GM12864 (cell line): ENCODE results near the gene CBFA2T3.

Experiments
- DNase-seq: peaks from one replicate; pipeline ENCODE4 v3.0.0-alpha.2; 2011; ENCODE audit warnings: low read depth
- H3K4me3 ChIP-seq: 2 replicates; pipeline ENCODE4 v1.5.1; 2011; ENCODE audit warnings: mild to moderate bottlenecking, low read depth, low read length, control low read depth
- TF ChIP-seq, protein P1 (sequence below): IDR thresholded peaks from 2 replicates; pipeline ENCODE4 v1.5.1; 2011; ENCODE audit warnings: low read depth, mild to moderate bottlenecking, moderate library complexity, low read length, control low read depth, inconsistent platforms; ENCODE audit errors: missing control alignments

Gene CBFA2T3

DNA sequence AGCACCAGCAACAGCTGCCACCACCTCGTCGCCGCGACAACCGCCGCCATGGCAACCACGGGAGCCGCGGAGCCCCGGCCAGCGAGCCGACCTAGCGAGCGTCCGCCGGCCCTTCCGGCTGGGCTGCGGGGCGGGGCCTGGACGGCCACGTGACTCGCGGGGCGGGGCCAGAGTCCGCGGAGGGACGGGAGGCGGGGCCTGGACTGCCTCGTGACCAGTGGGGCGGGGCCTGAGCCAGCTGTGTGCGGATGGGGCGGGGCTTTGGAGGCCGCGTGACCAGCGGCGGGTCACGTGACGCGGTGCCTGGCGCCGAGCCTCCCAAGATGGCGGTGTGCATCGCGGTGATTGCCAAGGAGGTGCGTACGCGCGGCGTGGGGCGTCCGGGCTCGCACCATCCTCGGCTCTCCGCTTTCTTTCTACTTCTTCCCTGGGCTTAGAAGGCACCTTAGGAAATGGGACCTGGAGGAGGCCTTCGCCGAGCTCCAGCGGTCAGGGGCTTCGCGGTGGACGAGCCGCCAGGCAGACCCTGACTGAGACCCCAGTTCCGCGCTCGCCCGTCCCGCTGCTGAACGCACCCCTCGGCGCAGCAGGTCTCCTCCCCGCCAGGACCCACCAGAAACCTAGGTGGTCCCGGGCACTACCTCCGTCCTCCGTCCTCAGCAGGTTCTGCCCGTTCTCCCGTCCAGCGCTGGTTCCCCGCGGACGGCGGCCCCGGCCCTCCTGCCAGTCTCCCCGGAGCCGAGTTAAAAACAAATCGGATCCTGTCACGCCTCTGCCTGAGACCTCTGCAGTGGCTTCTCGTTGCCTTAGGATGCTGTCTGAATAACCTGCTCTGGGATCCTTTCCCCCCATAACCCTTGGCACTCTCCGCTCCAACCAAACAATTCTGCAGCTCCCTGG, 119.9 kb downstream of the CBFA2T3 start, which contains the start of the genes GALNS and TRAPPC2L:
Gene GALNS (minus strand): TSS at position 120 of the 900 bp plus-strand sequence. CDS start 70 bp downstream, at position 50.
Gene TRAPPC2L (plus strand): TSS at position 300 of the 900 bp plus-strand sequence. CDS start 24 bp downstream, at position 324.
- H3K4me3 ChIP-seq, result peak within 1 kb of the TSS; percentile 93
- TF ChIP-seq, protein P1, sequence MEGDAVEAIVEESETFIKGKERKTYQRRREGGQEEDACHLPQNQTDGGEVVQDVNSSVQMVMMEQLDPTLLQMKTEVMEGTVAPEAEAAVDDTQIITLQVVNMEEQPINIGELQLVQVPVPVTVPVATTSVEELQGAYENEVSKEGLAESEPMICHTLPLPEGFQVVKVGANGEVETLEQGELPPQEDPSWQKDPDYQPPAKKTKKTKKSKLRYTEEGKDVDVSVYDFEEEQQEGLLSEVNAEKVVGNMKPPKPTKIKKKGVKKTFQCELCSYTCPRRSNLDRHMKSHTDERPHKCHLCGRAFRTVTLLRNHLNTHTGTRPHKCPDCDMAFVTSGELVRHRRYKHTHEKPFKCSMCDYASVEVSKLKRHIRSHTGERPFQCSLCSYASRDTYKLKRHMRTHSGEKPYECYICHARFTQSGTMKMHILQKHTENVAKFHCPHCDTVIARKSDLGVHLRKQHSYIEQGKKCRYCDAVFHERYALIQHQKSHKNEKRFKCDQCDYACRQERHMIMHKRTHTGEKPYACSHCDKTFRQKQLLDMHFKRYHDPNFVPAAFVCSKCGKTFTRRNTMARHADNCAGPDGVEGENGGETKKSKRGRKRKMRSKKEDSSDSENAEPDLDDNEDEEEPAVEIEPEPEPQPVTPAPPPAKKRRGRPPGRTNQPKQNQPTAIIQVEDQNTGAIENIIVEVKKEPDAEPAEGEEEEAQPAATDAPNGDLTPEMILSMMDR, result no peak

DNA sequence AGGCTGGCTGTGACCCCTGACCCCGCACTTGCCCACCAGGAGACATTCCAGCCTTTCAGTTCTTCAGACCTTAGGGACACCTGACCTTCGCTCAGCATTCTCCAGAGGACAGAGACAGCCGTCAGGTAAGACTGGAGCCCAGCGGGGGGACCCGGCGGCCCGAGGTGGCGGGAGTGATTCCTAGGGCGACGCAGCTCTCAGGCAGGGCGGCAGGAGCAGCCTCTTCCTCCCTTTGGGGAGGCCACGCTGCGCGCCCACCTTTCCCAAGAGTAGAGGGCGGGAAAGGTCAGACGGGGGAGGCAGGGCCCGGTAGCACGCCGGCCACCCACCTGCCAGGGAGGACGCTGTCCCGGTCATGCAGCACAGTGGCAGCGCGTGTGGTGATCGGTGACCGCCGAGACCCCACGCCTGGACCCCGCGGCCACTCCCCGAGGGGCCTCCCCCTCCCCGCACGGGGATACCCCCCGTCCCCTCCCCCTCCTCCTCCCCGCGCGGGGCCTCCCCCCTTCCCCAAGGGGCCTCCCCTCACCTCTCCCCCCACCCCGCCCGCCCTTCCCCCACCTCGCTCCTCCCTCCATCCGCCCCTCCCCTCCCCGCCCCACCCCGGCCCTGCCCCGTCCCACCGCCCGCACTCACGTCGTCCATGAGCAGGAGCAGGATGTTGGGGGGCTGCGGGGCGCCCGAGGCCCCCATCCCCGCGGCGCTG, 120.7 kb downstream of the CBFA2T3 start:
- H3K4me3 ChIP-seq, result peak overlapping the region; percentile 93
- no peak for DNase-seq
- TF ChIP-seq, protein P1, result no peak

More for the DNA sequence above, 119.9 kb downstream of the CBFA2T3 start, which contains the start of the genes GALNS and TRAPPC2L:
- DNase-seq, result peak; percentile 65

DNA sequence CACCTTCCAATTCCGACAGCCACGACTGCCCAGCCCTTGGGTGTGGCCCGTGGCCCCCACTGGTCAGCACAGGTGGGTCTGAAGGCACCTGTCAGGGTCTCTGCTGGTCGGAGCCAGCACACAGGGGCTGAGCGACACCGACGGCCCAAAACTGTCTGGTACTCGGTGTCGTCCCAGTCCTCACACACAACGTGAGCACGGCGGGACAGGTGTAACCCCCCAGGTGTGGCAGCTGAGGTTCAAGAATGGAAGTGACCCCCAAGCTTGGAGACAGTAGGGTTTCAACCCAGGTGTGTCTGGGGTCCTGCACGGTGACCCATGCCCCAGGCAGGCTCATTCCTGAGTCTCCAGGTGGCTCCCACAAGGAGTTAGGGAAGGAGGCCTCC, 121.3 kb downstream of the CBFA2T3 start:
- peak overlapping the region; percentile 62 for H3K4me3 ChIP-seq

DNA sequence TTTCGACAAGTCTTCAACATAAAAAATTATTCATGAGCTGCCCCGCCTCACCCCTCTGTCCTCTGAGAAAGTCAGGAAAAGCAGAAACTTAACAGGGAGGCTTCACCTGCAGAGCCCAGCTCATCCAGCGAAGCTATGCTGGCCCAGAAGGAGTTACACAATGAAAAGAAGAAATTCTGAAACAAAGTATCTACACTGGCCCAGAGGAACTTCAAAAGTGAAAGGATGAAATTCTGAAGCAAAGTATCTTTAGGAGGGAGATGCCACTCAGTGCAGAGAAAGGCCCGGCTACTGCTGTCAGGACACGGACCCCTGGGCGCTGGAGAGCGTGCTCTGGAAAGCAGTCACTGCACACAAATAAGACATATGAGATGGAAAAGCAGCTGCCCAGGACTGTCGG, 121.8 kb downstream of the CBFA2T3 start:
- no peak for DNase-seq
- TF ChIP-seq, protein P1, result no peak
- no peak overlapping the region for H3K4me3 ChIP-seq

More for the DNA sequence above, 121.3 kb downstream of the CBFA2T3 start:
- no peak for DNase-seq
- TF ChIP-seq, protein P1, result no peak

DNA sequence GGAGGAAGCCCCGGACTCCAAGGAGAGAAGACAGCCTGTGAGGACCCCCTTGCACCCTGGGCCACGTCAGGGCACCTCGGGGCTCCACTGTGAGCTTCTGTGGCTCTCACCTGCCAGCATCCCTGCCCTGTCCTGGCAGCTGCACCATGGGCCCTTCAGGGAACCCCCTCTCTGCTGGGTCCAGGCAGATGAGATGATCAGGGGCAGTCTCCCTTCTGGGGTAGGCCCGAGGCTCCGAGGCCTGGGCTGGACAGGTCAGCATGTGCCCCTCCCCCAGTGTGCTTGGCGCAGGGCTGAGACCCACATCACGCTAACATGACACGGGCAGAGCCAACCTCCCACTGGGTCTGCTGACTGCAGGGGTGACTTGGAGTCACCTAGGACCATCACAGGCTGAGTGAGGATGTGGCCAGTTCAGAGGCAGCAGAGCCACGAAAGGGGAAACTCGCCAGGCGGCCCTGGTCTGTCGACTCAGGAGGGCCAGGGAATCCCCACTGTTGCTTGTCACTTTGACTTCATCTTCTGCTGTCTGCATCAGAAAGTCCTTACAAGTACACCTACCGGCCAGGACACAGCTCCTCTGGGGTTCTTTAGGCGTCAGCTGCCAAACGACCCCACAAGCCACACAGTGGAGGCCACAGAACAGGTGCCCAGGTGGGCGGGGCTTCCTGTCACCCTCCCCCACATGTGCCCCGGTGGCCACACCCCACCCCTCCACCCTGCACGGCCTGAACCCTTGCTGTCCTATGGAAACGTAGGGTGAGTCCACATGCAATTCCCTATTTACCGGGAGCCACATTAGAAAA, 122.5 kb downstream of the CBFA2T3 start:
- DNase-seq, result no peak
- TF ChIP-seq, protein P1, result no peak
- H3K4me3 ChIP-seq, result no peak overlapping the region

DNA sequence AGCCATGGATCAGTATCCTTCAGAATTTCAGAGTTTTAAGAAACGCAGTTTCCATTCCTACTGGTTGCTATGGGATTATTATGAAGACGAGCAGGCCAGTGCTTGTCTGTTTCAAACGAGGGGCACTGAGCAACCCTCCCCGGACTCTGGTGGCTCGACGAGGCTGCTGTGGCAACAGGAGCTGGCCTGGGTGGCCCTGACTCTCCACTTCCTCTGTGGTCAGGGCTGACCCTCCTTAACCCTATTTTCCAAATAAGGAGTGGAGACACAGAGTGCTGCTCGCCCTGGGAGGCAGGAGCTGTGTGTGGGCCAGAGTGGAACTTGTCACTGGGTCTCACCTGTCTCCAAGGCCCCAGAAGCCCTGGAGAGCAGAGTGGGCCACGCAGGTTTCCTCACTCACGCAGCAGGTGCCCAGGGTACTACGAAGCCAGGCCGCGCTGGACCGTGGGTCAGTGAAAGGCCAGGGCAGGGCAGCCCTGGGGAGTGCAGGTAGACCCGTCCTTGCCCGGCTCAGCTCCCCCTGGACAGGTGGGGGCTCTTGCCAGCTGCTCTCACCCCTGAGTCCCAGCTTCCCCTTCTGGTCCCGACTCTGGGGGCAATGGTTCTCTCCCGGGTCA, 123.6 kb downstream of the CBFA2T3 start:
- no peak overlapping the region for H3K4me3 ChIP-seq
- DNase-seq, result no peak
- TF ChIP-seq, protein P1, result no peak
